CD1c-positive myeloid dendritic cell (primary cell): ENCODE data around the gene SEMA4B.
"Not testable (repeated sequence)": the region's sequence is repeated elsewhere in the genome, so short reads cannot be mapped to it uniquely, and the experiment has no call there.

ENCODE experiments used
- DNase-seq: peaks from one replicate; pipeline ENCODE4 v3.0.0-alpha.2; 2016; ENCODE audit errors: extremely low spot score

The SEMA4B gene

GRCh38 chr15:90261811-90262210 is 60.7 kb downstream of the SEMA4B start:
- no peak for DNase-seq

- no peak for DNase-seq
Observed at GRCh38 chr15:90262426-90262825, 61.3 kb downstream of the SEMA4B start.

- peak; percentile 51 for DNase-seq
Observed at GRCh38 chr15:90264671-90265070, 63.5 kb downstream of the SEMA4B start.

GRCh38 chr15:90265271-90266060 is 64.3 kb downstream of the SEMA4B start, which contains the start of gene NGRN:
TSS of gene NGRN (plus strand) at chr15:90265672. CDS start at chr15:90265713, 41 bp downstream.
- peak; percentile 94 for DNase-seq

GRCh38 chr15:90266061-90266431 is 64.9 kb downstream of the SEMA4B start:
- peak; percentile 56 for DNase-seq

- DNase-seq = peak; percentile 6
Observed at GRCh38 chr15:90266485-90266884, 65.4 kb downstream of the SEMA4B start.

GRCh38 chr15:90268415-90268814 is 67.3 kb downstream of the SEMA4B start:
- no peak for DNase-seq

- no peak for DNase-seq
Observed at GRCh38 chr15:90270502-90271150, 69.5 kb downstream of the SEMA4B start.

- no peak for DNase-seq
Observed at GRCh38 chr15:90271459-90272166, 70.5 kb downstream of the SEMA4B start.

- DNase-seq = not testable (repeated sequence)
Observed at GRCh38 chr15:90278467-90278866, 77.3 kb downstream of the SEMA4B start.
